K562 (cell line): ENCODE data around the gene DNMBP.

Experiments used
- CBX8 ChIP-seq: fragments of 200-600 bp; sonication (generic); IDR thresholded peaks from 2 replicates; pipeline ENCODE4 v1.6.1; 2012; ENCODE audit warnings: borderline replicate concordance, mixed run types, low read depth, mild to moderate bottlenecking, moderate library complexity, mixed read lengths, low read length, control low read depth, inconsistent platforms; ENCODE audit not compliant: poor library complexity, severe bottlenecking; ENCODE audit errors: extremely low read depth
- POLR2AphosphoS5 ChIP-seq: IDR thresholded peaks from 2 replicates; pipeline ENCODE4 v1.6.1; 2011; ENCODE audit warnings: mild to moderate bottlenecking, low read depth, low read length, moderate library complexity; ENCODE audit not compliant: control insufficient read depth, insufficient read depth
- POLR2G ChIP-seq: fragments of 200-400 bp; formaldehyde crosslinking; IDR thresholded peaks from 2 replicates; pipeline ENCODE4 v1.6.1; 2017; ENCODE audit warnings: low read depth, mild to moderate bottlenecking, antibody characterized with exemption, low read length, moderate library complexity
- RAD51 ChIP-seq: fragments of 450-650 bp; IDR thresholded peaks from 2 replicates; pipeline ENCODE4 v1.7.1; 2016; ENCODE audit warnings: low read depth, mild to moderate bottlenecking, borderline replicate concordance
- ZFP30 ChIP-seq: fragments of 250-450 bp; sonication (Bioruptor Pico); IDR thresholded peaks from 2 replicates; pipeline ENCODE4 v1.8.0; 2022; ENCODE audit warnings: moderate library complexity, mild to moderate bottlenecking, inconsistent platforms, borderline replicate concordance

GRCh38 chr10:99967961-99968360, 41.8 kb downstream of the DNMBP start:
- TF ChIP-seq POLR2G, result no peak
- no peak for TF ChIP-seq CBX8
- no peak for TF ChIP-seq ZFP30 (CRISPR knock-in tag)
- TF ChIP-seq POLR2AphosphoS5, result no peak
- TF ChIP-seq RAD51, result no peak
